ENCODE data around the gene ST3GAL3. TPM values are rescaled to one million over a fixed set of nuclear protein-coding genes. Genes with fewer than 3 reads are reported as not detected.

Gene ST3GAL3
- polyA plus RNA-seq, 2 of the 4 experiments (the other 2 are of a cell fraction) = 2.5 to 4.0 TPM

GRCh38 chr1:43857163-43857562, 149.8 kb downstream of the ST3GAL3 start:
- no peak for ATAC-seq
- CTCF ChIA-PET = interaction anchor here (1.6 kb wide), 1 partner anchor 13 kb away, joined by 4 read pairs; no protein-coding TSS in a partner anchor
- no peak for FAIRE-seq

GRCh38 chr1:43858324-43858723, 151.0 kb downstream of the ST3GAL3 start:
- ChIA-PET CTCF (interaction anchor here (1.6 kb wide), 1 partner anchor 14 kb away, joined by 4 read pairs; no protein-coding TSS in a partner anchor), POLR2A (no interaction called here)
- Histone ChIP-seq H3K4me3 (no peak overlapping the region), H3K4me1 (peaks cover 1% of the 10 kb centered on the region; the same call in 2 of the 3 replicates), H3K9me3 (no peaks in the 10 kb centered on the region), H3K4me2 (no peak overlapping the region), H3K27ac (no peak overlapping the region)
- ATAC-seq (peak; percentile 30 to 61; a peak in 3 of 6 replicates), DNase-seq (ENCODE audit: low read depth in 1 of 2, low spot score in 1 of 2) (no peak), FAIRE-seq (no peak)
- TF ChIP-seq CHD2 (IDR thresholded peaks at IDR 0.05; ENCODE audit: low read length, partially characterized antibody) = no peak
- TF ChIP-seq POLR2A (IDR thresholded peaks at IDR 0.05; ENCODE audit: low read length) = no peak
- TF ChIP-seq PHF8 (IDR thresholded peaks at IDR 0.05; ENCODE audit: borderline replicate concordance, low read depth) = no peak
- no peak for TF ChIP-seq JUNB (IDR thresholded peaks at IDR 0.05)
- no peak for TF ChIP-seq NPAS2 (CRISPR knock-in tag; IDR thresholded peaks at IDR 0.05; ENCODE audit: borderline replicate concordance)
- TF ChIP-seq JUN (IDR thresholded peaks at IDR 0.05) = no peak
- TF ChIP-seq SMC3 (IDR thresholded peaks at IDR 0.05) = no peak
- TF ChIP-seq EHMT2 (IDR thresholded peaks at IDR 0.05; ENCODE audit: low read depth) = no peak
- TF ChIP-seq POLR2AphosphoS2 (conservative IDR thresholded peaks at IDR 0.05; ENCODE audit: low read length) = no peak
- no peak for TF ChIP-seq FOSL2 (IDR thresholded peaks at IDR 0.05)
- TF ChIP-seq FOSL2 (CRISPR knock-in tag; IDR thresholded peaks at IDR 0.05) = no peak
- no peak for TF ChIP-seq ZC3H11A (IDR thresholded peaks at IDR 0.05)
- TF ChIP-seq HOXA7 (CRISPR knock-in tag; IDR thresholded peaks at IDR 0.05) = no peak
- TF ChIP-seq NFE2L2 (conservative IDR thresholded peaks at IDR 0.05; ENCODE audit: low read length) = no peak
- TF ChIP-seq EP300 (IDR thresholded peaks at IDR 0.05) = no peak
- no peak for TF ChIP-seq RARB (CRISPR knock-in tag; IDR thresholded peaks at IDR 0.05)
- no peak for TF ChIP-seq E2F6 (IDR thresholded peaks at IDR 0.05; ENCODE audit: borderline replicate concordance, low read depth)
- WGBS (ENCODE audit: missing lambda C conversion rate) = 40% methylated on average over 2 of the region's 2 CpGs

More at GRCh38 chr1:43857163-43857562, 149.8 kb downstream of the ST3GAL3 start:
- TF ChIP-seq RFX5 (IDR thresholded peaks at IDR 0.05) (no peak), CBX8 (IDR thresholded peaks at IDR 0.05) (no peak), ZSCAN20 (CRISPR knock-in tag; IDR thresholded peaks at IDR 0.05) (no peak), NFE2L2 (conservative IDR thresholded peaks at IDR 0.05; ENCODE audit: low read length) (no peak), ZFP36 (IDR thresholded peaks at IDR 0.05; ENCODE audit: borderline replicate concordance, partially characterized antibody) (no peak), HMGXB4 (CRISPR knock-in tag; IDR thresholded peaks at IDR 0.05; ENCODE audit: borderline replicate concordance) (no peak), JUN (IDR thresholded peaks at IDR 0.05) (no peak), CEBPB (IDR thresholded peaks at IDR 0.05) (no peak), MAX (IDR thresholded peaks at IDR 0.05) (no peak), KDM5A (IDR thresholded peaks at IDR 0.05) (no peak), SMC3 (IDR thresholded peaks at IDR 0.05) (no peak), RCOR1 (IDR thresholded peaks at IDR 0.05; ENCODE audit: low read depth, low read length) (no peak), RNF2 (IDR thresholded peaks at IDR 0.05; ENCODE audit: borderline replicate concordance, low read depth) (no peak), SREBF2 (IDR thresholded peaks at IDR 0.05) (no peak), POLR2AphosphoS2 (conservative IDR thresholded peaks at IDR 0.05; ENCODE audit: low read length) (no peak), HOXA7 (CRISPR knock-in tag; IDR thresholded peaks at IDR 0.05) (no peak), HEYL (CRISPR knock-in tag; IDR thresholded peaks at IDR 0.05) (no peak), TP53 (CRISPR knock-in tag; IDR thresholded peaks at IDR 0.05) (no peak)
- Histone ChIP-seq H3K27ac (no peak overlapping the region), H3K4me2 (no peak overlapping the region), H3K4me1 (peaks cover 10% of the 10 kb centered on the region; the same call in 2 of the 3 replicates), H3K9me3 (no peaks in the 10 kb centered on the region), H3K4me3 (no peak overlapping the region)
- POLR2A ChIA-PET = interaction anchor here (0.9 kb wide), 1 partner anchor 11 kb away, joined by 5 read pairs; no protein-coding TSS in a partner anchor
- DNase-seq (ENCODE audit: low read depth in 1 of 2, low spot score in 1 of 2) = no peak
